ENCODE results near the gene MUC12.

DNA sequence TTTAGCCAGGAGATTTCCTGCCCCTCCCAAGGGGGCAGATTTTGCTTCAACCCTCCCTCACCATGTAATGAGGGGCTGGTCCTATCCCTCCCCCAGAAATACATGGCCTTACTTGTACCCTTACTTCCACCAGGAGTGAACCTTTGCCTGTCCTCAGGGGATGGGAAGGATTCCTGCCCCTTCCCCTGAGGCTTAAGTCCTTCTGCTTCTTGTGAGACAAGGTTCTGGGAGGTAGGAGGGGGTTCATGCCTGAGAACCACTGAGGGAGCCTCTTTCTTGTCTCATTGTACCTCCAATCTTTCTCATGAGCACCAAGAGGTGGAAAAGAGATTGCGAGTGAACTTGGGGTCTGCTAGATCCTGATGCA lies 39.6 kb upstream of the MUC12 start:
- TF ChIP-seq, protein P1, sequence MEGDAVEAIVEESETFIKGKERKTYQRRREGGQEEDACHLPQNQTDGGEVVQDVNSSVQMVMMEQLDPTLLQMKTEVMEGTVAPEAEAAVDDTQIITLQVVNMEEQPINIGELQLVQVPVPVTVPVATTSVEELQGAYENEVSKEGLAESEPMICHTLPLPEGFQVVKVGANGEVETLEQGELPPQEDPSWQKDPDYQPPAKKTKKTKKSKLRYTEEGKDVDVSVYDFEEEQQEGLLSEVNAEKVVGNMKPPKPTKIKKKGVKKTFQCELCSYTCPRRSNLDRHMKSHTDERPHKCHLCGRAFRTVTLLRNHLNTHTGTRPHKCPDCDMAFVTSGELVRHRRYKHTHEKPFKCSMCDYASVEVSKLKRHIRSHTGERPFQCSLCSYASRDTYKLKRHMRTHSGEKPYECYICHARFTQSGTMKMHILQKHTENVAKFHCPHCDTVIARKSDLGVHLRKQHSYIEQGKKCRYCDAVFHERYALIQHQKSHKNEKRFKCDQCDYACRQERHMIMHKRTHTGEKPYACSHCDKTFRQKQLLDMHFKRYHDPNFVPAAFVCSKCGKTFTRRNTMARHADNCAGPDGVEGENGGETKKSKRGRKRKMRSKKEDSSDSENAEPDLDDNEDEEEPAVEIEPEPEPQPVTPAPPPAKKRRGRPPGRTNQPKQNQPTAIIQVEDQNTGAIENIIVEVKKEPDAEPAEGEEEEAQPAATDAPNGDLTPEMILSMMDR (conservative IDR thresholded peaks at IDR 0.05): no peak
- TF ChIP-seq EZH2 (IDR thresholded peaks at IDR 0.05; ENCODE audit: low read depth): no peak
